PC-3 (cell line): ENCODE data around the gene NOC2L. TPM values are rescaled to one million over a fixed set of nuclear protein-coding genes. Genes with fewer than 3 reads are reported as not detected.

Experiments used
- ATAC-seq: fragments of 200-7000 bp; cut with Tn5 transposase; 2 replicates; pipeline ENCODE4 v1.9.1; 2020; ENCODE audit warnings: mild to moderate bottlenecking, moderate library complexity
- BruUV-seq: library from RNA; stranded (reverse); fragments of 400-500 nt; replicated peaks from 2 replicates; lab custom pipeline; 2021; lab: Mats Ljungman, UMichigan
- CTCF ChIA-PET: fragments of 300-600 bp; sonication (Branson Sonifier 250); formaldehyde crosslinking; loops from one replicate; lab custom pipeline; 2022; ENCODE audit warnings: antibody characterized with exemption; lab: Charles Lee
- POLR2A ChIA-PET: fragments of 300-600 bp; sonication (Branson Sonifier 250); formaldehyde crosslinking; loops from one replicate; lab custom pipeline; 2022; ENCODE audit warnings: antibody characterized with exemption; ENCODE audit not compliant: unreplicated experiment; lab: Charles Lee
- DNase-seq: peaks from one replicate; pipeline ENCODE4 v3.0.0-alpha.2; 2015
- H2AFZ ChIP-seq: fragments of 300-600 bp; sonication (generic); 2 replicates; pipeline ENCODE4 v1.6.0; 2016; ENCODE audit warnings: antibody characterized with exemption, low read length
- H3F3A ChIP-seq: fragments of 300-600 bp; sonication (generic); one replicate; pipeline ENCODE4 v1.6.0; 2017; ENCODE audit warnings: antibody characterized with exemption, low read length, control low read depth, mild to moderate bottlenecking; ENCODE audit not compliant: unreplicated experiment
- H3K27ac ChIP-seq: fragments of 300-600 bp; sonication (generic); 2 replicates; pipeline ENCODE4 v1.5.1; 2016; ENCODE audit warnings: mild to moderate bottlenecking, low read length
- H3K27me3 ChIP-seq: fragments of 300-600 bp; sonication (generic); 2 replicates; pipeline ENCODE4 v1.6.1; 2016; ENCODE audit warnings: low read length, mixed read lengths
- H3K36me3 ChIP-seq: fragments of 300-600 bp; sonication (generic); 2 replicates; pipeline ENCODE4 v1.6.1; 2016; ENCODE audit warnings: low read depth, mixed run types, low read length, mixed read lengths
- H3K4me1 ChIP-seq: fragments of 300-600 bp; sonication (generic); 2 replicates; pipeline ENCODE4 v1.5.1; 2016; ENCODE audit warnings: low read length; ENCODE audit not compliant: insufficient read depth
- H3K4me2 ChIP-seq: fragments of 300-600 bp; sonication (generic); 2 replicates; pipeline ENCODE4 v1.6.0; 2016; ENCODE audit warnings: low read length
- H3K4me3 ChIP-seq: fragments of 300-600 bp; sonication (generic); 2 replicates; pipeline ENCODE4 v1.5.1; 2016; ENCODE audit warnings: mild to moderate bottlenecking, low read length, mixed read lengths
- H3K79me2 ChIP-seq: fragments of 300-600 bp; sonication (generic); 2 replicates; pipeline ENCODE4 v1.6.1; 2017; ENCODE audit warnings: low read length, mixed read lengths
- H3K9ac ChIP-seq: fragments of 300-600 bp; sonication (generic); 2 replicates; pipeline ENCODE4 v1.6.0; 2016; ENCODE audit warnings: mild to moderate bottlenecking, low read length
- H3K9me2 ChIP-seq: fragments of 300-600 bp; sonication (generic); replicated peaks from 2 replicates; pipeline ENCODE4 v1.6.1; 2016; ENCODE audit warnings: mixed run types, low read length, mixed read lengths
- H3K9me3 ChIP-seq: fragments of 300-600 bp; sonication (generic); 2 replicates; pipeline ENCODE4 v1.6.1; 2016; ENCODE audit warnings: low read length, mixed read lengths
- H4K20me1 ChIP-seq: fragments of 300-600 bp; sonication (generic); 2 replicates; pipeline ENCODE4 v1.6.1; 2016; ENCODE audit warnings: low read length, mixed read lengths
- EZH2 ChIP-seq: fragments of 300-600 bp; sonication (generic); IDR thresholded peaks from one replicate; pipeline ENCODE4 v1.6.1; 2017; ENCODE audit warnings: antibody characterized with exemption, mild to moderate bottlenecking, low read length; ENCODE audit not compliant: unreplicated experiment
- EZH2phosphoT487 ChIP-seq: fragments of 300-600 bp; sonication (generic); IDR thresholded peaks from 2 replicates; pipeline ENCODE4 v1.6.1; 2018; ENCODE audit warnings: mild to moderate bottlenecking, antibody characterized with exemption, low read length, borderline replicate concordance
- intact Hi-C: fragments of 100-400 bp; cut with micrococcal nuclease; formaldehyde crosslinking; loops from 2 replicates; pipeline ENCODE4 v1.9.0; 2023
- total RNA-seq: library from RNA; depleted of rRNA; stranded (reverse); fragments of >200 nt; gene quantifications from 2 replicates; pipeline ENCODE4 v1.2.3, GENCODE V29; 2014
- TF ChIP-seq, protein P1 (sequence below): fragments of 300-600 bp; sonication (generic); conservative IDR thresholded peaks from 2 replicates; pipeline ENCODE4 v1.5.1; 2017; ENCODE audit warnings: antibody characterized with exemption, low read depth, mild to moderate bottlenecking, low read length

The NOC2L gene
- total RNA-seq, 1 experiment from 2014 or later = 262 TPM

DNA sequence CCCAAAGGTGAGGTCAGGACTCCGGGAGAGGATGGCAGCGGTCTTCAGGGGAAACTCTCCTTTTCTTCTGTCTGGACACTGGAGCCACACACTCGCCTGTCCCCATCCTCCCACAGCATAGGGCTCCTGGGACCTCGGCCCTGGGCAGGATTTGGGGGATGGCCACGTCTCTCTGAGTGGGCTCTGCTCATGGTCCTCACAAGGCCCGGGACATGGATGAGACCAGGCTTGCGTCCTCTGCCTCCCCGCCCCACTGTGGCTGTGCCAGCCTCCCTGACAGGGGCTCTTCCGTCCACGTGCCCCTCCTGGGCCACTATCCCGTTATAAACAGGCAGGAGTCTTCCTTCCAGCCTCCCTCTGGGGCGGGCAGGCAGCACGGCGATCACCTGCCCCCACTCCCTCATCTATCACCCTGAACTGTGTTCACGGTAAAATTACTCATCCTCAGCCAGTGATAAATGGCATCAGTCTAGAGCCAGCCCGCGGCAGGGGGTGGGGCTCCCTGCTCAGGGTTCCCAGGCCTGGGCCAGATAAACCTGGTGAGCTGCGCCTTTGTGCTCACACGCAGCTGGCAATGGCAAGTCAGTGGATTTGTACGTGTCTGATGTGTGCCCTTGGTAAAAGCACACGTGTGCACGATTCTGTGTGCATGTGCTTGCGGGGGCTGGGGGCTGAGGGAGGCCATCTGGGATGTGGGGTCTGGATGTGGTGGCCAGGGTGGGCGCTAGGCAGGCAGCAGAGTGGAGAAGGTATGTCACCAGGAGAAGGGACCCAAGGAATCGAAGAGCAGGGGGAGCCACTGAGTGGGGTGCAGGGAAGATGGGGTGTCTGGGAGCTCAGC is 48.0 kb downstream of the NOC2L start:
- peak; percentile 26; the same call in 1 of the 2 replicates for ATAC-seq
- Histone ChIP-seq H3K79me2 (no peaks in the 10 kb centered on the region), H3K27me3 (peaks cover 9% of the 10 kb centered on the region), H3K9me2 (no peaks in the 10 kb centered on the region), H3K36me3 (no peaks in the 10 kb centered on the region), H3K27ac (no peak overlapping the region), H3K4me1 (peaks cover 16% of the 10 kb centered on the region), H2AFZ (no peak overlapping the region), H4K20me1 (no peaks in the 10 kb centered on the region), H3K9ac (no peak overlapping the region), H3K4me3 (no peak overlapping the region), H3K9me3 (no peaks in the 10 kb centered on the region), H3F3A (no peaks in the 10 kb centered on the region), H3K4me2 (no peak overlapping the region)
- no TSS peak for BruUV-seq
- DNase-seq = peak; percentile 51
- intact Hi-C loops = no loop called here
- TF ChIP-seq EZH2phosphoT487 (no peak), EZH2 (no peak)
- TF ChIP-seq, protein P1, sequence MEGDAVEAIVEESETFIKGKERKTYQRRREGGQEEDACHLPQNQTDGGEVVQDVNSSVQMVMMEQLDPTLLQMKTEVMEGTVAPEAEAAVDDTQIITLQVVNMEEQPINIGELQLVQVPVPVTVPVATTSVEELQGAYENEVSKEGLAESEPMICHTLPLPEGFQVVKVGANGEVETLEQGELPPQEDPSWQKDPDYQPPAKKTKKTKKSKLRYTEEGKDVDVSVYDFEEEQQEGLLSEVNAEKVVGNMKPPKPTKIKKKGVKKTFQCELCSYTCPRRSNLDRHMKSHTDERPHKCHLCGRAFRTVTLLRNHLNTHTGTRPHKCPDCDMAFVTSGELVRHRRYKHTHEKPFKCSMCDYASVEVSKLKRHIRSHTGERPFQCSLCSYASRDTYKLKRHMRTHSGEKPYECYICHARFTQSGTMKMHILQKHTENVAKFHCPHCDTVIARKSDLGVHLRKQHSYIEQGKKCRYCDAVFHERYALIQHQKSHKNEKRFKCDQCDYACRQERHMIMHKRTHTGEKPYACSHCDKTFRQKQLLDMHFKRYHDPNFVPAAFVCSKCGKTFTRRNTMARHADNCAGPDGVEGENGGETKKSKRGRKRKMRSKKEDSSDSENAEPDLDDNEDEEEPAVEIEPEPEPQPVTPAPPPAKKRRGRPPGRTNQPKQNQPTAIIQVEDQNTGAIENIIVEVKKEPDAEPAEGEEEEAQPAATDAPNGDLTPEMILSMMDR = no peak
- POLR2A ChIA-PET = no interaction called here
- CTCF ChIA-PET = interaction anchor here (1.0 kb wide), 1 partner anchor 27 kb away, joined by 3 read pairs; no protein-coding TSS in a partner anchor

DNA sequence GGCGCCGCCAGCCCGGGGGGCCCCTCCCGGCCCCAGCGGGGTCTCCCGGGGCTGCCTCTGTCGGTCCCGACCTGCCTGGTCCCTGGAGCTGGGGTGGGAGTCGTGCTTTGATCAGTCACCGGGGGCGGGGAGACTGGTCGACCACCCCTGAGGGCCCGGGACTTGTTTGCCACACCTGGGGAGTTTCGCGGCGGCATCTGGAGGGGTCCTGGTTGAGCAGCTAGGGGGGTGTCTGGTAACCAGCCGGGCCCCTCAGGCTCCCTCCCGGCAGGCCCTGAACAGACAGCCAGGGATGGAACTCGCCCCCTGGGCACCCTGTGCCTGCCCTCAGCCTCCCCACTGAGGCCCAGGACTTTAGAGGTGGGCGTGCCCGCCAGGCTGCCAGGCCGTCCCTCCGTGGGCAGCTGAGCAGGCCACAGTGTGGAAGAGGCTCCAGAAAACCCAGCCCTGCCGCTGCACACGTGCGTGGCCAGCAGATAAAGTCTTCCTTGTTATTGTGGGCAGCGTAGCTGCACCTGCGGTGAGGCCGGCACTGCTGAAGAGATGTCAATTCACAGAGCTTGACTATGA is 48.7 kb downstream of the NOC2L start:
- ATAC-seq (no peak), DNase-seq (no peak)
- Histone ChIP-seq H3K27ac (no peak overlapping the region), H3K4me3 (no peak overlapping the region), H3K9me2 (no peaks in the 10 kb centered on the region), H2AFZ (no peak overlapping the region), H3K79me2 (no peaks in the 10 kb centered on the region), H3K27me3 (peaks cover 2% of the 10 kb centered on the region; the same call in 1 of the 2 replicates), H3K4me2 (no peak overlapping the region), H3K4me1 (peaks cover 18% of the 10 kb centered on the region), H3F3A (no peaks in the 10 kb centered on the region), H3K9ac (no peak overlapping the region), H3K36me3 (no peaks in the 10 kb centered on the region), H3K9me3 (no peaks in the 10 kb centered on the region), H4K20me1 (no peaks in the 10 kb centered on the region)
- BruUV-seq = no TSS peak
- TF ChIP-seq, protein P1 = no peak
- no peak for TF ChIP-seq EZH2
- no peak for TF ChIP-seq EZH2phosphoT487
- POLR2A ChIA-PET = no interaction called here
- CTCF ChIA-PET = no interaction called here
- intact Hi-C loops = no loop called here
